Kidney tubule cell (primary cell): ENCODE results near the gene ABHD15.

ENCODE experiments used
- DNase-seq: peaks from one replicate; pipeline ENCODE4 v3.0.0-alpha.2; 2018; ENCODE audit warnings: low spot score

The ABHD15 gene

GRCh38 chr17:29595107-29595942 is 28.5 kb upstream of the ABHD15 start:
- peak; percentile 49 for DNase-seq

DNA sequence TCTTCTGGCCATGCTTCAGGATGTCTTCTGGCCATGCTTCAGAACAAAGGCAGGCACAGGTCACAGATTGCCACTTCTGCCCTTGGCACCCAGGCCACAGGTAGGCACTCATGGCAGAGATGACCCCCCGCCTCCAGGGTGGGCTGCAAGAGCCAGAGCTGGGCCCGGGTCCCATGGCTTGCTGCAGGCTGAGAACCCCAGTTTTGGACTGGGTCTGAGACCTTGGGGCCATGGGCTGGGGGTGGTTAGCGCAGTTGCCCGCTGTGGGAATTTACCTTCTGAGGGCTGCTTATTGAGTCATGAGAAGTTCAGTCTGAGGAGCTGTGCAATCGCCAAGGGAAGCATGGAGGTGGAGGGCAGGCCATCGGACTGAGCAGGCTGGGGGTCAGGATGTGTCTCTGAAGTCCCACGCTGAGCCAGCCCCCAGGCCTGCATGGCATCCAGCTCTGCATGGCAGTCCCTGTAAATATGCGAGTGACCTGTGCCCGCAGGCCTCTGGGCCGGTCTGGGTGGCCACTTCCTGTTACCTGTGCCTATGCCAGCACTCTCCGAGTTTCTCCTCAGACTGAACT is 27.8 kb upstream of the ABHD15 start:
- no peak for DNase-seq

GRCh38 chr17:29593591-29594518 is 27.0 kb upstream of the ABHD15 start:
- DNase-seq, result peak; percentile 33

DNA sequence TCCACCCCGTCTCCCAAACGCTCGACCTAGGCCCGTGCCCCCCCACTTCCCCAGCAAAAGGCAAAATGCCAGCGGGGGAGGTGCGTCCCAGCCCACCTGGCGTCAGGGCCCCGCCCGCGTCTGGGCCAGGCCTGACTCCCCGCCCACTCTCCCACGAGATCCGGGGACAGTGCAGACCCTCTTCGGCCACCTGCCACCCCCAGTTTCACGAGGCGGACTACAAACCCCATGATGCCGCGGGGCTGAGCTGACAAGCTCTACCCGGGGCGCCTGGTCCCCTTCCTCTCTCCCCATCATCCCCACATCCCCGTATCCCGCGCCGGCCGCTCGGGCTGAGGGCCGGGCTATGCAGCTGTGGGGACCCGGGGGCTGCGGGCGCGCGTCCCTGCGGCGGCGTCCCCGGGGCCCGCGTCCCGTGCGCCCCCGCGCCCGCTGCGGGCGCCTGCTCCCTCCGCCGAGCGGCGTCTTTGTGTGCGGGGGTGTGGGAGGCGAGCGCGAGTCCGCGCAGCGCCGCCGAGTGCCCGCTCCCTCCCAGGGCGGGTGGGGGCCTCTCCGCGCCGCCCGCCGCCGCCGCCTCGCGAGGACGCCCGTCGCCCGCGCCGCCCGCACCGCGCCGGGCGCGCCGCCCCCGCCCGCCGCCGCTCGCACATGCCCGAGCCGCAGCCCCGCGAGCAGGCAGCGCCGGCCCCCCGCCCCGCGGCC is 26.2 kb upstream of the ABHD15 start, which contains the start of gene ANKRD13B:
TSS of gene ANKRD13B (plus strand) at position 283 of the 702 bp plus-strand sequence. CDS start 490 bp downstream, outside the sequence.
- peak; percentile 27 for DNase-seq

DNA sequence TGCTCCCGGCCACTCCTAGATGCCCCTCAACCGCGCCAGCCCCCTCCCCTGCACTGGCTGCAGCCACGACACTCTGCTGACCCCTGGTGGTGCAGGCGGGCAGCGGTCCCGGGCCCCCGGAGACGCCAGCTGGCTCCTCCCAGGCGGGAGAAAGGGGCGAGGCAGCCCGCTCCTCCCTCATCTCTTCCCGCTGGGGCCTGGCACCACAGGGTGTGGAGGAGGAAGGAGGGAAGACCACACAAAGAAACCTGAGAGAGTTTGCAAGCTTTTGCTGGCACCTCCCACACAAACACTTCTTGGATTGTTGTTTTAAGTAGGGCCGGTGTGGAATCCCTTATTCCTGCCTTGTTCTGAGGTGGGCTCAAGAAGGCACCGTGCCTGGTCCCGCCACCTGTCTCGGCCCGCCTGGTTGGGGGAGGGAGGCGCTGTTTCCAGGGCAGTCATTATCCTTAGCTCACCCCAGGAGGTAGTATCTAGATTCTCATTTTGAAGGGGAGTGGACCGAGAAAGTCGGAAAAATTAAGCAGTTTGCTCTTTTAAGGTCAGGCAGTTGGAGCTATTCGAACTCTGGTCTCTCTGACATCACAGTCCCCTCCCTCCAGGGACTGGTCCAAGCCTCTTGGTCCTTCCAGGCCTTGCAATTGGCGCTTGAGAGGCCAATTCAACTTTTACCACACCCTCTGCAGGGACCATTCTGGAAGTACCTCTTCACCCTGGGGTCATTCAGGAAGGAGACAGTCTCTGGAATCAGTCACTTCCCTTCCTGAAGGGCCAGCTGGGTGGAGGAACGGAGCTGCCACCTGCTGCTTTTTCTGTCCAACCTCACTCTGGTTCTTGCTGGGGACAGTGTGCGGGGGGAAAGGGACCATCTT is 25.1 kb upstream of the ABHD15 start:
- peak; percentile 87 for DNase-seq

GRCh38 chr17:29591146-29591736 is 24.4 kb upstream of the ABHD15 start:
- DNase-seq, result peak; percentile 76

GRCh38 chr17:29590411-29591145 is 23.7 kb upstream of the ABHD15 start:
- DNase-seq, result peak; percentile 44

DNA sequence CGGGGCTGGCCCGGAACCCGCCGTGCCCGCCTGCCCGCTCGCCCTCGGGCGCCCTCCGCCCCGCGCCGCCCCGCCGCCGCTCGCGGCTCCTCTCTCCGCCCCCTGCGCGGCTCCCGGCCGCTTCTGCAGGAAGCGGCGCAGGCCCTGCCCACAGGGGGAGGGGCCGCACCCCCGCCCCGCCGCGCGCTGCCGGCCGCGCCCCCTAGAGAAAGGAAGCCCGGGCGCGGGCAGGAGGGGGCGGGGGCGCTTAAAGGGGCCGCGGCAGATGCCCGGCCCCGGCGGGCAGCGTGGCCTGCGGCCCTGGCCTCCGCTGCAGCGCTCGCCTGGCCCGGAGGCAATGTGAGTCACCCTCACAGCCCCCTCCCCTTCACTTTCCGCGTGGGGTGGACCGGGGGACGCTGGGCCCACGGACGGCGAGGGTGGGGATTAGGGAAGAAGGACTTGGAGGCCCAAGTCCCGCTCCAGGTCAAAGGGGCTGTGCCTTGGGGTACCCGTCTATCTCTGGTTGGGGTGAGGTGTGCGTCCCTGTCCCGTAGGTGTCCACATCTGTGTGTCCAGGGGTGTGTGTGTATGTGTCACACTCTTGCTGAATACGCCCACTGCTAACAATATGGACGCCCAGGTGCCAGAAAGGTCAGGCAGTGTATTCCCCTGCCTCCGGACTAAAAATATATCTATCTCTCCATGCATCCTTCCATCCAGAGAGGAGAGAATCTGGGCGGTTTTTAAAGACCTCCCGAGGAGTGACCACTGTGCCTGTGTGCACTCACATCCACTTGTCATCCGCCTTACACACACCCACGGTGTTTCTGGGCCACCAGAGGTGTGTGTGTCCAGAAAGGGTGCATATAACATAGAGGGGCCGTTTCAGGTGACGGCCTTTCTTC is 22.9 kb upstream of the ABHD15 start, which contains the start of gene GIT1:
TSS of gene GIT1 (minus strand) at position 125 of the 887 bp plus-strand sequence. CDS start 270 bp downstream, outside the sequence.
- peak; percentile 90 for DNase-seq

DNA sequence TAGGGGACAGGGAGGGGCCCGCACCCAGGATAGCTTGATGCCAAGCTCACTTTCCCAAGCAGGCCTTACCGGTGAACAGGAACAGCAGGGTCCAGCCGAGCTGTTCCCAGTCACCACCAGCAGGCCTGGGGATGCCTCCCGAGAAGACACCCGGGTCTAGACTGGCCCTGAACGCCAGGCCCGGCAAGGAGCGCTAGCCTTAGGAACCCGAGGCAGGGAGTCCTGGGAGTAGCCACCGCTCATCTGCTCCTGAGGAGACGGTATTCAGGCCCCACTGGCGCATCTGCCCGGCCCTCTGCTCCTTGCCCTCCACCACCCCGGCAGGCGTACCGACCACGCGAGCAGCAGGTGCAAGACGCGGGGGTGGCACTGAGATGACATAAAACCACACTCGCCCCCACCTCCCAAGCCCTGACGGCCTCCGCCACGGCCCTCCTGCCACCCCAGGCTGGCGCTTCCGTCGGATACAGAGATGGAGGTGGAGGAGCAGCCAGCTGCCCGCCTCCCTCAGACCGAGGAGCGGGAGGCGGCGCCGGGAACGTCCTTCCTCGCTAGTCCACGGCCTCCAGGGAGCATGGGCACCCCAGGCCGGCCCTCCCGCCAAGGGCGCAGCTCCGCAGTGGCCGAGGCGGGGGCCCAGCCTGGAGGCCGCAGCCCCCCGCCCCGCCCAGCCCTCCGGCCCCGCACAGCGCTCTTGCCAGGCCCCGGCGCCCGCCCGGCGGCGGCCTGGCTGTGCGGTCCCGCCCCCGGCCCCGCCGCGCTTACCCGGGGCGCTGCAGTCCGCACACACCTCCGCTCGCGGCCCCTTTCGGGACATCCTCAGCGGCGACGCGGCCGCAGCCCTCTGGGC is 21.9 kb upstream of the ABHD15 start:
- peak; percentile 49 for DNase-seq

GRCh38 chr17:29588017-29588561 is 21.3 kb upstream of the ABHD15 start:
- peak; percentile 30 for DNase-seq

DNA sequence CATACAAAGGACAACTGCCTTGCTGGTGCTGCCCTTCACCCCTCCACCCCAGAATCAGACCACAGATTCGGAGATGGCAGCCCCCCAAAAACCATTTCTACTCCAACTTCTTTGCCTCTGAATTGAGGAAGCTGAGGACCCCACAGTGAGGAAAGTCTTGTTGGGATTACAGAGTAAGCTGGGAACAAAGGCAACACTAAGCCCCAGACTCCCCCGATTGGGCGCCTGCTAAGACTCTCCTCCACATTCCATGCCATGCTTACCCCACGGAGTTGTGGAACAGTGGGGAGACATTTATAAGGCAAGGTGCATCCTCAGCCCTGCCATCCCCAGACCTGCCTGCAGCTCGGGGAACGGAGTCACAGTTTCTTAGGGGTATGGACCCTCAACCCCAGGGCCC is 20.8 kb upstream of the ABHD15 start:
- DNase-seq, result no peak

DNA sequence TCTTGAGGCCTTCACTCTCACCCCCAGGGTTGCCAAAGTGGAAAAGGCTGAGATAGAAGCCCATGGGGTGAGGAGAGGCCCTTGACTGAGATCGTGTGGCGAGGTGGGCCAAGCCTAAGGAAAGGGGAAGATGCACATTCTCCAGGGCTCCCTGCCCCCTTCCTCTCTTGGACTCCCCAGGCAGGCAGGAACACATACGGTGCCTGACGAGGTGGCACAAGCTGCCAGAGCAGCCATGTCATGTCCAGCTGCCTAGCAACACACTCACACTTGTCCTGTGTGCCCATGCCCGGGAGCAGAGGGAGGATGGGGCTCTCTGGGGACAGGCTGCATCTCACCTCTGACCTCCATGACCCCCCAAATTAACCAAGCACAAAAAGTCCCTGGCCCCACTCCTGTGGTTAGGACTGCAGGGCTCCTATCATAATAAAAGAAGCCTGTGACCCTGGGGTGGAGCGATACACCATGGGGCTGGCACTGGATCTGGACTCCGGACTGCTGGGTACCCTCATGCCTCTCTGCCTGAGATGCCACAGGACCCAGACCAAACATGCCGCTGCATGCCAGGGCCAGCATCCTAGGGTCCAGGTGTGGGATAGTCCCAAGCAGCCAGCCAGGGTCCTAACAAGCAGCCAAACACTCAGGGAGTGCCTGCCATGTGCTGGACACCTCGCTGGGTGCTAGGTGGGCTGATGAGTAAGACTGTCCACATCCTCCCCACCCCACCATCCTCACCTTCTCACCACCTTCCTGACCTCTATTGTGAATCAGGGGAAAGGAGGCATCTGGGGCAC is 20.0 kb upstream of the ABHD15 start:
- DNase-seq, result peak; percentile 34

DNA sequence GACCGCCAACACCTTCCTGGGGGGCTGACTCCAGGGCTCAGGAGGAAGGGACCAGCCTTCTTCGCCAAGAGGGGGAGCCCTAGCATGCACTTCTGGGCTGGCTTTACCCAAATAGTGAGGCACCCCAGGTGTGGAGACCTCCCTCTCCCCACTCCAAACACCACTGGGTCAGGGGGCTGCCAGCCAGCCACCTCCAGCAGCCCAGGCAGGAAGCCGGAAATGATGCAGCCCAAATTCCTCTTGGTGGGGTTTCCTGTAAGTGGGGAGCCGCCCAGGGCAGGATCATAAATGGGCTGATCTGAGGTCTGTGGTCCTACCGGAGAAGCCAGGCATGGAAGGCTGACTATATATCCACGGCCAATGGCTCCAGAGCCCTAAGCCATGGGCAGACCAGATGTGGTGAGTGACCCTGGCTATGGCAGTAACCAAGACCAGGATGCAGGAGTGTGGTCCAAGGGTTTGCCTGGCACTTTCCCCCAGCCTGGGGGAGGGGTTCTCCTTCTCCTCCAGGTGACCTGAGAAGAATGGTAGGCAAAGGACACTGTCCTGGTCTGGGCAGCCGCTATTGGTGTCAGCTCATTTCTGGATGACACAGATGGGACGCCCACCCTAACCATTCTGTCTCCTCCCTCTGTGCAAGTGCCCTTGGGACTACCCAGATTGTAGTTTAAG is 18.4 kb upstream of the ABHD15 start:
- no peak for DNase-seq

- no peak for DNase-seq
These were observed 17.7 kb upstream of the ABHD15 start for GRCh38 chr17:29584452-29585079.
